Stimulated activated CD4-positive, alpha-beta T cell treated with anti-CD3 and anti-CD28 coated beads, Interleukin-1b, Interleukin-23, amount 100 ng/mL, for 4 hours (primary cell): ENCODE measurements around the gene LRRC23.
"Not testable (repeated sequence)": the region's sequence is repeated elsewhere in the genome, so short reads cannot be mapped to it uniquely, and the experiment has no call there.

ENCODE experiments used
- DNase-seq, 2 donors: peaks; one replicate each; pipeline ENCODE4 v3.0.0-alpha.2; 2020; ENCODE audit warnings: low read depth in 2 of 2

Gene LRRC23

DNA sequence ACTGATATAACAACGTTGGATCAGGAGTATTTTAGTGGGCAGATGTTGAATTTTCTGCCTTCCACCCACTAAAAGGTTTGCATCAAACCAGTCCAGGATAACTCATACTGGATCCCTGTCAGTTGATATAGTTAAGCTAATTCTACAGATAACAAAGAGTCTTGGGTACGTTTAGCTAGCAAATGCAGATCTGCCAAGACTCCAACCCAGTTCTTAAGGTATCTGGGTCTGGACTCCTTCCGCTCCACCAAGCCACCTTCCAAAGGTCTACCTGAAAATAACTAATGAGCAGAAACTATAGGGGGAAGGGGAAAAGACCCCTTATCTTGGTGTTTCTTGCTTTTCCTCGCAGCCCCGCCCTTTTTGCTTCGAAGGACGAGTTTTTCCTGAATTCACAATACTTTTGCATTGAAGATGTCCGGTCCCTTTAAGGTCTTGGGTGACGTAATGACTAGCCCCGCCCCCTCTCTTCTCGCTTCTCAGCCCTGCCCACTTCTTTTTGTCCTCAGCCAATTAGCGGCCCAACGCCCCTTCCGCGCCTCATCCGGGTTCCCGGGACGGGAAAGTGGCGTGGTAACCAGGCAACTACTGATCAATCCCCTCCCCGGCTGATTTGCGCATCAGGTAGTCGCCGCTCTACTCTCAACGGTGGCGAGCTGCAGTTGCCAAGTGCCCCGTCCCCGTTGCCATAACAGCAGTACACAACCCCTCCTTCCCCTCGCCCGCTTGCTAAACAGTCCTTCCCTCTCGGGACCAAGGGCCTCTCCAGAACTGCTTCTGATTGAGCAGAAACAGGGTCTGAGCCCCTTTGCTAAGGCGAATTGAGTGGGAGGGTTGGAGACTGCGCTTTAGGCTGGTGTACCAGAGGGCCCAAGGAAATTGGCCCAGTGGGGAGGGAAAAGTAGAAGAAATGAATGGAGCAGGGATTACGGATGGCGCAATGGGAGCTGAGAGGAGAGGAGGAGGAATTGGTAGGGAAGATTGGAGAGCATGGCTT is at the start of gene LRRC23:
TSS of gene LRRC23 (plus strand) at position 543 of the 997 bp plus-strand sequence. CDS start 812 bp downstream, outside the sequence.
- DNase-seq = peak; percentile 92 to 94

DNA sequence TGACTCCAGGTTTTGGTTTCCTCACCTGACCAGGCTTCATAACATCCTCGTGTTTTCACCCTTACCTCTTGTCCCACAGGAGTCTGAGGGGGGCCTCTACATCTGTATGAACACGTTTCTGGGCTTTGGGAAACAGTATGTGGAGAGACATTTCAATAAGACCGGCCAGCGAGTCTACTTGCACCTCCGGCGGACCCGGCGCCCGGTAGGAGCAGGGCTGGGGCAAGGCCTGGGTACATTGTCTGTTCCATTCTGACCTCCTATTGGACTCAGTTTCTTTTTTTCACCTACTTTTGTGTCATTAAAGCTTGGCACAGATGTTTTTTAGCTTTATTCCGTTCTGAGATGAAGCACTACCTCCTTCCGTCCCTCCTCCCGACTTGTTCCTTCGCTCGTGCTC is 49.3 kb upstream of the LRRC23 start:
- DNase-seq = no peak

DNA sequence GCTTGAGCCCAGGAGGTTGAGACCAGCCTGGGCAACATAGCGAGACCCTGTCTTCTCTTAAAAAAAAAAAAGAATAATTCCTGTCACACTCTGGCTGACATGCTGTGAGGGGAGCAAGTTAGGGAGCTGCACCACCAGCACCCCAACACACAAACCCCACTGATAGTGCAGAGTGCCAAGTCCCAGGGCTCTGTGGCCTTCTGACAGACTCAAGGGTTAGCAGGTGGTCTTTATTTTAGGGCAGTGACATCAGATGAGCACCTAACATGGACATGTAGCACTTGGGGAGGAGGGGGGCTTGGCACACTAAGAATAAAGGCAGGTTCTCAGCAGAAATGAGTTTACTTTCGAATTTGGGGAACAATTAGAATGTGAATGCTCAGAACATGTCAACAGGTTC is 45.8 kb upstream of the LRRC23 start:
- no peak for DNase-seq

- no peak for DNase-seq
Measured at GRCh38 chr12:6860116-6860515, 44.5 kb upstream of the LRRC23 start.

DNA sequence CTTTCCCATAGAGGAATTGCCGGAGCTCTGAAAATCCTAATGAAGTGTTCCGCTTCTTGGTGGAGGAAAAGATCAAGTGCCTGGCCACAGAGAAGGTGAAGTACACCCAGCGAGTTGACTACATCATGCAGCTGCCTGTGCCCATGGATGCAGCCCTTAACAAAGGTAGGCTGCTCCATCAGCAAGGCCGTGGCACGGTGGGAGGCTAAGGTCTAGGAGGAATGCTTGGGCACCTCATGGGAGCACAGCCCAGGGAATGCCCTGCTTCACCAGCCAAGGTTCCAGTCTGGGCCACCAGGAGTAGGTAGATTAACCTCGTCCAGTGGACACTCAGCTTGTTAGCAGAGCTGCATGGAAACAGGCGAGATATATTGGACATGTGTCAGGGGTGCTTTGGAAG is 43.7 kb upstream of the LRRC23 start:
- no peak for DNase-seq

DNA sequence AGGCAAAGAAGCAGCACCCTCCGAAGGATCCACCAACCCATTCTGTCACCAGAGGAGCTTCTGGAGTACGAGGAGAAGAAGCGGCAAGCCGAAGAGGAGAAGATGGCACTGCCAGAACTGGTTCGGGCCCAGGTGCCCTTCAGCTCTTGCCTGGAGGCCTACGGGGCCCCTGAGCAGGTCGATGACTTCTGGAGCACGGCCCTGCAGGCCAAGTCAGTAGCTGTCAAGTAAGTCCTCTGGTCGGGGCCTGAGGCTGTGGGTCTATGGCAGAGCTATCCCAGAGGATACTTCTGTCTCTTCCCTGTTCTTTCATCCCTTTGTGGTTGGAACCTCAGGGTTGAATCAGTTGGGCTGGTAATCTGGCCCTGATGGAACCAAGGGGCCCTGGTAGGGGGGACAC is 43.2 kb upstream of the LRRC23 start:
- DNase-seq = no peak

DNA sequence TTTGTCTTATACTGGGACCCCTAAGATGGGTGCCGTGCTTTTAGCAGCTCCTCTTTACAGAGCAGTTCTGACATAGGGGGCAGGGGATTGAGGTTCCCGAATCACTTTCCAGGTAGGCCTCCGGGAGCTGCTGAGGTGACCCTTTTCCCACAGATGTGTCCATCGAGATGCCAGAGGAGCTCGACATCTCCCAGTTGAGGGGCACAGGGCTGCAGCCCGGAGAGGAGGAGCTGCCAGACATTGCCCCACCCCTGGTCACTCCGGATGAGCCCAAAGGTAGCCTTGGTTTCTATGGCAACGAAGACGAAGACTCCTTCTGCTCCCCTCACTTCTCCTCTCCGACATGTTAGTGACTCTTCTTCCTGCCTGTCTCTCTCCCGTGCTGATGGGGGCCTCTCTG is 41.6 kb upstream of the LRRC23 start:
- DNase-seq = no peak

DNA sequence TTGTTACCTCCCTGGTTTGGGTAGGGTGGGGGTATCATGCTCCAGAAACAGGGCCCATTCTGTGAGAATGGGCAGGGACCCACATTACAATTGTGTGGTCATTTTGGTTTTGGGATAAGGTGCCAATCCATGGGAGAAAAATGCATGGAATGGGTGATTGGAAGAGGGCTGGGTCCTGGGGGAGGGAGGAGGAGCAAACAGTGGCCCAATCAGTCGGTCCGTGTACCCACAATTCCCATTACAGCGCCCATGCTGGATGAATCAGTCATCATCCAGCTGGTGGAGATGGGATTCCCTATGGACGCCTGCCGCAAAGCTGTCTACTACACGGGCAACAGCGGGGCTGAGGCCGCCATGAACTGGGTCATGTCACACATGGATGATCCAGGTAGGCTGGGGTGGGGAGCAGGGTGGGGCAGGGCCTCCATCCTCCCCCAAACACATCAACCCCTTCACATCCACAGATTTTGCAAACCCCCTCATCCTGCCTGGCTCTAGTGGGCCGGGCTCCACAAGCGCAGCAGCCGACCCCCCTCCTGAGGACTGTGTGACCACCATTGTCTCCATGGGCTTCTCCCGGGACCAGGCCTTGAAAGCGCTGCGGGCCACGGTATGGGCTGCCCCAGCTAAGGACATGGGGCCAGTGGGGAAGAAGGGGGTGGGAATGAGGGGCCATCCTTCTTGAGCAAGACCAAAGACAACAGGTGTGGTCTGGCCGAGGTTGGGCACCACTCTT is 40.9 kb upstream of the LRRC23 start:
- no peak for DNase-seq

GRCh38 chr12:6865307-6865706 is 39.3 kb upstream of the LRRC23 start:
- DNase-seq = not testable (repeated sequence)

DNA sequence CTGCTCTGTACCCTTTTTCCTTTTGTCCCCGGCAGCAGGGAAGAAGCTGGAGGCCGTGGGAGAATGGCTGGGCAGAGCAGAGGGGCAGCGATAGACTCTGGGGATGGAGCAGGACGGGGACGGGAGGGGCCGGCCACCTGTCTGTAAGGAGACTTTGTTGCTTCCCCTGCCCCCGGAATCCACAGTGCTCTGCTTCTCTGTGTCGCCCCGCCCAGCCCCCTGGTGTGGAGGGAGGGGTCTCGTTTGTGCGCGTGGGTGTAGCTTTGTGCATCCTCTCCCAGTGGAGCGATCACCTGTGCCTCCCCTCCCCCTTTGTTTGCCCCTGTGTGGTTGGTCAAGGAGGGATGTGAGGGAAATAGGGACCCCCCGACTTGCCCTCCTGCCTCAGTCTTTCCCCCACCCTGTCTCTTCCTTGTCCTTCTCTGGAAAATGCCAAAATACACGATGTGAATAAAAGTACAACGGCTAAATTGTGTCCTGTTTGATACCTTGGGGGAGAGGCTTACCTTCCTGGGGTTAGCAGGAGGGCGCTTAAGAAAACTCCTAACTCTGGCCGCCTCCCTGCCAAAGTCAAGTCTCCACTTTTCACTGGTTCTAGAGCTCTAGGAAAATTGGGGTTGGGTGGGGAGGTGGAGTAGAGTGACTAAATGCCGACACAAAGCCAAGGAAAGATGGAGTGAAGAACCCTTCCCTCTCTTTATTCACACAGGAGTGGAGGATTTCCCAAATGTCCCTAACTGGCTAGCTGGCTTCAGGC is 38.3 kb upstream of the LRRC23 start:
- DNase-seq = no peak

DNA sequence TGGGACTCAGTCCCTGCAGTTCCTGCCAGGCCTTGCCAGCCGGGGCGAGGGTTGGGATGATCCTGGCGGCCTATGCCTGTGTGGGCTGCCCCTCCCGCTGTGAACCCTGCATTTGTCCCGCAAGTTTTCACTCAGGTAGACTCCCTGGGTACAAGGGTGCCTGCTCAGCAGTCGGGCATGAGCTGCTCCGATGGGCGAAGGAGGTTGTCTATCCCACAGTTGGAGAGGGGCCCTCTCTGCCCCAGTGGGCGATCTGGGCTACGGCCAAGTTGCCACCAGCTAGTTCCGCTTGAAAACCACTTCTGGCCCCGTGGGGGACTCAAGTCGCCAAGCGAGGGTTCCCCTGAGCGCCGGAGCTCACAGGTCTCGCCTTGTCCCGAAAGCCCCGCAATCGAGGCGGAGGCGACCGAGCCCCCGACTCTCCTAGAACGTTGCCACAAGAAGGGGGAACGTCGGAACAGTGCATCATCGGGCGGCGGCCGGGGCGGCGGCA is 37.7 kb upstream of the LRRC23 start:
- no peak for DNase-seq

- peak; percentile 73 to 82 for DNase-seq
Measured at GRCh38 chr12:6867413-6868210, 37.0 kb upstream of the LRRC23 start, which contains the start of gene TPI1. Gene TPI1, plus strand, starts transcription at chr12:6867531. Its CDS starts 36 bp downstream, at chr12:6867567.

DNA sequence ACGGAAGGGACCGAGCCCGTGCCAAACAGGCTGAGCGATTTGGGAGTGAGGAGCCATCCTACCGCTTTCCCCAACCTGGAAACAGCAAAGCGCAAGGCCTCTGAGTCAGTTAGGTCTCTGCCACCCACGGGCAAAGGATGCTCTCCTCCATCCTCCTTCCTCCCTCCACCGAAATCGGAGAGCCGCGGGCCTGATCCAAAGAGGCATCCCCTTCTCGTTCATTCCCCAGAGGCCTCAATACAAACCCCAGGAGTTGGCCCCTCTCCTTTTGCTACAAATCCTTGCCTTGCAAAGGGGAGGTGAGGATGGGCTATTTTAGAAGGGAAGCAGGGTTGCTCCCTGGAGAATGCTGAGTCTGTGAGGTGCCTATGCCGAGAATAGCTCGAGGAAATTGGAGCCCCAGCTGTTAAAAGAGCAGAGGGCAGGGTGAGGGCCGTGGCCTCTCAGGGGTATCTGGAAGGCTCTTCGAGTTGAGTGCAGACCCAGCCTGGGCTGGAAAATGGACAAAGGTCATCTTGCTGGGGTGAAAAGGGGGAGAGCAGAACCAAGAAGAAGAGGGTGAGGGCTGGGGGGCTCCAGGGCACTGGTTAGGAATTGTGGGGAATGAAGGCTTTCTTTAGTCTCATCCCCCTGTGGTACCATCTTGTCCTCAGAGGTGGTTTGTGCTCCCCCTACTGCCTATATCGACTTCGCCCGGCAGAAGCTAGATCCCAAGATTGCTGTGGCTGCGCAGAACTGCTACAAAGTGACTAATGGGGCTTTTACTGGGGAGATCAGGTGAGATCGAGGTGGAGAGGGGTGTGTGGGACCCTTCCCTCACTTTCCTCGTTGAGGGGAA is 36.2 kb upstream of the LRRC23 start:
- DNase-seq = peak in 1 of 2 donors; percentile 33

- DNase-seq = peak; percentile 69 to 86
Measured at GRCh38 chr12:6869049-6870021, 35.3 kb upstream of the LRRC23 start.

DNA sequence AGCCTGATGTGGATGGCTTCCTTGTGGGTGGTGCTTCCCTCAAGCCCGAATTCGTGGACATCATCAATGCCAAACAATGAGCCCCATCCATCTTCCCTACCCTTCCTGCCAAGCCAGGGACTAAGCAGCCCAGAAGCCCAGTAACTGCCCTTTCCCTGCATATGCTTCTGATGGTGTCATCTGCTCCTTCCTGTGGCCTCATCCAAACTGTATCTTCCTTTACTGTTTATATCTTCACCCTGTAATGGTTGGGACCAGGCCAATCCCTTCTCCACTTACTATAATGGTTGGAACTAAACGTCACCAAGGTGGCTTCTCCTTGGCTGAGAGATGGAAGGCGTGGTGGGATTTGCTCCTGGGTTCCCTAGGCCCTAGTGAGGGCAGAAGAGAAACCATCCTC is 34.3 kb upstream of the LRRC23 start:
- DNase-seq = not testable (repeated sequence)

DNA sequence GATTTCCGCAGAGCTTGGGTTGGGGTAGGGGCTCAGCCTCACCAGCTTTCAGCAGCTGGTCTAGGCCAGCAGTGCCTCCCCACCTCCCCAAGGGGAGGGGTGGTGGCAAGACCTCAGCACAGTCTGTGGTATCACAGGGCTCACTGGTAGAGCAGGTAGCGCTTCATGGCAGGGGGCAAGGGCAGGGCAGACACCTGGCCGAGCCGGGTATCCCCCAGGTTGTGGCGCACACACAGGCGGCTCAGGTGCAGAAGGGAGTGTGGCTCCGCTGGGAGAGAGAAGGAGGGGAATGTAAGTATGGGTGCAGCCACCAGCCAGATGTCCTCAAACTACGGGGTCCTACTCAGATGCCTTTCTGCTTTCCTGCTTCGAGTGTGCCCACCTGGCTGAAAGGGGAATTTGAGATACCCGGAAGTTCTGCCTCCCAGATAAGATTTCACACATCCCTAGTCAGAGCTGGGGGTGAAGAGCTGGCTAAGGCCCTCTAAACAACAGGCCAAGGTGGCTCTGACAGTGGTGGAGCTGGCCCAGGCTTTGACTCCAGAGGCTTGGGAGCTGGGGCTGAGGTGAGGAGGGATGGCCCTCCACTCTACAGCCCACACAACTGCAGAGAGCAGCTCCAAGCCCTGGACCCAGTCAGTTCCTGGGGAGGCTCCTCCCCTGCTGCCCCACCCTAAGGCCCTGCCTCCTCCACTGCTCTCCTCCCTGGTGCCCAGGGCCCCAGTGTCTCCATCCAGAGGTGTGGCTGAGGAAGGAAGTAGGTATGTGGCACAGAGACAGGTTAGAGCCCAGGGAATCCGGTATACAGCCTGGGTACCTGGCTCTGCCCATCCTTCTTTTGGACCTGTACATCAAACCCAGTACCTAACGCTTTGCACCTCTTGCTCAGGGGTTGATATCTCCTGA is 33.3 kb upstream of the LRRC23 start:
- peak in 1 of 2 donors; percentile 36 for DNase-seq
